ENCODE measurements around the gene CDH26.

The CDH26 gene

GRCh38 chr20:60043435-60043834, 85.2 kb downstream of the CDH26 start:
- TF ChIP-seq, protein P1, sequence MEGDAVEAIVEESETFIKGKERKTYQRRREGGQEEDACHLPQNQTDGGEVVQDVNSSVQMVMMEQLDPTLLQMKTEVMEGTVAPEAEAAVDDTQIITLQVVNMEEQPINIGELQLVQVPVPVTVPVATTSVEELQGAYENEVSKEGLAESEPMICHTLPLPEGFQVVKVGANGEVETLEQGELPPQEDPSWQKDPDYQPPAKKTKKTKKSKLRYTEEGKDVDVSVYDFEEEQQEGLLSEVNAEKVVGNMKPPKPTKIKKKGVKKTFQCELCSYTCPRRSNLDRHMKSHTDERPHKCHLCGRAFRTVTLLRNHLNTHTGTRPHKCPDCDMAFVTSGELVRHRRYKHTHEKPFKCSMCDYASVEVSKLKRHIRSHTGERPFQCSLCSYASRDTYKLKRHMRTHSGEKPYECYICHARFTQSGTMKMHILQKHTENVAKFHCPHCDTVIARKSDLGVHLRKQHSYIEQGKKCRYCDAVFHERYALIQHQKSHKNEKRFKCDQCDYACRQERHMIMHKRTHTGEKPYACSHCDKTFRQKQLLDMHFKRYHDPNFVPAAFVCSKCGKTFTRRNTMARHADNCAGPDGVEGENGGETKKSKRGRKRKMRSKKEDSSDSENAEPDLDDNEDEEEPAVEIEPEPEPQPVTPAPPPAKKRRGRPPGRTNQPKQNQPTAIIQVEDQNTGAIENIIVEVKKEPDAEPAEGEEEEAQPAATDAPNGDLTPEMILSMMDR (conservative IDR thresholded peaks at IDR 0.05; ENCODE audit: control insufficient read depth, insufficient read depth, low read depth, low read length) = no peak
- DNase-seq (ENCODE audit: low read depth) = no peak

GRCh38 chr20:60046011-60046413, 87.8 kb downstream of the CDH26 start:
- TF ChIP-seq, protein P1 (conservative IDR thresholded peaks at IDR 0.05; ENCODE audit: control insufficient read depth, insufficient read depth, low read depth, low read length) = no peak
- no peak overlapping the region for H3K4me3 ChIP-seq (ENCODE audit: control insufficient read depth, low read depth, low read length)
- peak; percentile 12 for DNase-seq (ENCODE audit: low read depth)

More at GRCh38 chr20:60043435-60043834, 85.2 kb downstream of the CDH26 start:
- H3K4me3 ChIP-seq (ENCODE audit: control insufficient read depth, low read depth, low read length) = no peak overlapping the region

GRCh38 chr20:60046436-60046835, 88.2 kb downstream of the CDH26 start:
- TF ChIP-seq, protein P1 (conservative IDR thresholded peaks at IDR 0.05; ENCODE audit: control insufficient read depth, insufficient read depth, low read depth, low read length) = no peak
- no peak overlapping the region for H3K4me3 ChIP-seq (ENCODE audit: control insufficient read depth, low read depth, low read length)
- no peak for DNase-seq (ENCODE audit: low read depth)

- DNase-seq (ENCODE audit: low read depth) = no peak
- TF ChIP-seq, protein P1 (conservative IDR thresholded peaks at IDR 0.05; ENCODE audit: control insufficient read depth, insufficient read depth, low read depth, low read length) = no peak
- H3K4me3 ChIP-seq (ENCODE audit: control insufficient read depth, low read depth, low read length) = no peak overlapping the region
Observed at GRCh38 chr20:60046860-60047259, 88.6 kb downstream of the CDH26 start.

DNA sequence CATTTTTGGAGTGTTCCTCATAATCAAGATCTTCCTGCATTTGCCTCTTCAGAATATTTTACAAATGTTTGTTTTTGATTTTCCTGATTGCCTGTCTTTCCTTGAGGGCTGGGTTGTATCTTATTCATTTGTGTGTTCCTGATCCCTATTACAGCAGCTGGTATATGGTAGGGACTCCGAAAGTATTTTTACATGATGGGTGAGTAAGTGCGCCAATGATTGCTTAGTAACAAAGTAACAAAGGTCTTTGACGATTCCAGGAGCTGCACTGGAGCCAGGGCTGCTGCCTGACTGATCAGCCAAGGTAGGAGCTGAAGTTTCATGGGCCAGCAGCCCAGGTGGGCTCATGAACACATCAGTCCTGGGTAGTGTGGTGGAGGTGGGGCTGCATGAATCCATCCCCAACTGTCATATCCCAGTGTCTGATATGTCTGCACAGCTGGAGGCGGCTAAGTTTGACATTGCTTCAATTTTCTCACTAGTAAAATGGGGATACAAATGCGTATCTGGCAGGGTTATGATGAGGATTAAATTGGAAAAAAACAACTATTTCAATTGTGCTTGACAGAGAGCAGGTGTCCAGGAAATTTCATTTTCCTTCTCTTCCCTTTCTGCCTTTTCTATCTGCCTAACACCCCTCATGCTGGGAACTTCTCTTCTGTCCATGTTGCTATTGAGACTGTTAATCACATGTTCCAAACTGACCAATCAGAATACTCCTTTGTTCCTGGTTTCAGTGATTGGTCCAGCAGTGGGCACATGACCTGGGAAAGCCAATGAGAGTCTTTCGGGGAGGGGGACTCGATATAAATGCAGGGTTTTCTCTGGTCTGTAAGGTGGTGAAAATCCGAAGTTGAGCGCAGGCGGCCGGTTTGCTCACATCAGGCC, 90.7 kb downstream of the CDH26 start:
- DNase-seq (ENCODE audit: low read depth) = no peak
- H3K4me3 ChIP-seq (ENCODE audit: control insufficient read depth, low read depth, low read length) = no peak overlapping the region
- TF ChIP-seq, protein P1 (conservative IDR thresholded peaks at IDR 0.05; ENCODE audit: control insufficient read depth, insufficient read depth, low read depth, low read length) = no peak

GRCh38 chr20:60049601-60050000, 91.4 kb downstream of the CDH26 start:
- no peak for DNase-seq (ENCODE audit: low read depth)
- no peak overlapping the region for H3K4me3 ChIP-seq (ENCODE audit: control insufficient read depth, low read depth, low read length)
- TF ChIP-seq, protein P1 (conservative IDR thresholded peaks at IDR 0.05; ENCODE audit: control insufficient read depth, insufficient read depth, low read depth, low read length) = no peak

Data from fibroblast of mammary gland (primary cell).